SK-N-SH treated with all-trans-retinoic acid at 6 μM for 48 hours (cell line): ENCODE results near the gene ADAM15.

Source experiments
- ATAC-seq: fragments of 200-7000 bp; cut with Tn5 transposase; 3 replicates; pipeline ENCODE4 v1.9.1; 2020; ENCODE audit warnings: mild to moderate bottlenecking, moderate library complexity
- ARNTL ChIP-seq: fragments of 450-650 bp; formaldehyde crosslinking; IDR thresholded peaks from 2 replicates; pipeline ENCODE4 v1.5.0; 2020; ENCODE audit warnings: low read depth, mild to moderate bottlenecking, moderate library complexity, borderline replicate concordance
- CSDC2 ChIP-seq: fragments of 250-450 bp; sonication (Bioruptor Pico); IDR thresholded peaks from 2 replicates; pipeline ENCODE4 v1.5.0; 2020; ENCODE audit warnings: mild to moderate bottlenecking, moderate library complexity
- ESRRG ChIP-seq: fragments of 250-450 bp; sonication (Bioruptor Pico); IDR thresholded peaks from 2 replicates; pipeline ENCODE4 v1.6.1; 2021; ENCODE audit warnings: mild to moderate bottlenecking
- GLIS3 ChIP-seq: fragments of 250-450 bp; sonication (Bioruptor Pico); IDR thresholded peaks from 2 replicates; pipeline ENCODE4 v1.5.0; 2020; ENCODE audit warnings: mild to moderate bottlenecking, moderate library complexity
- ISL1 ChIP-seq: fragments of 250-450 bp; sonication (Bioruptor Pico); IDR thresholded peaks from 2 replicates; pipeline ENCODE4 v2.1.2; 2022; ENCODE audit warnings: mild to moderate bottlenecking, moderate library complexity
- OSR1 ChIP-seq: fragments of 250-450 bp; sonication (Bioruptor Pico); IDR thresholded peaks from 2 replicates; pipeline ENCODE4 v1.8.0; 2022; ENCODE audit warnings: moderate library complexity, mild to moderate bottlenecking, inconsistent platforms
- PPARA ChIP-seq: fragments of 250-450 bp; sonication (Bioruptor Pico); IDR thresholded peaks from 2 replicates; pipeline ENCODE4 v1.5.0; 2020; ENCODE audit warnings: mild to moderate bottlenecking, borderline replicate concordance
- RARB ChIP-seq: fragments of 250-450 bp; sonication (Bioruptor Pico); IDR thresholded peaks from 2 replicates; pipeline ENCODE4 v1.8.0; 2021; ENCODE audit warnings: mild to moderate bottlenecking, moderate library complexity
- SNAI2 ChIP-seq: fragments of 250-450 bp; sonication (Bioruptor Pico); IDR thresholded peaks from 2 replicates; pipeline ENCODE4 v1.5.0; 2020; ENCODE audit warnings: mild to moderate bottlenecking, moderate library complexity
- TCF4 ChIP-seq: fragments of 250-450 bp; sonication (Bioruptor Pico); IDR thresholded peaks from 2 replicates; pipeline ENCODE4 v1.8.0; 2021; ENCODE audit warnings: mild to moderate bottlenecking, moderate library complexity, borderline replicate concordance
- TOX ChIP-seq: fragments of 250-450 bp; sonication (Bioruptor Pico); IDR thresholded peaks from 2 replicates; pipeline ENCODE4 v1.8.0; 2021; ENCODE audit warnings: mild to moderate bottlenecking, moderate library complexity, borderline replicate concordance
- ZFP3 ChIP-seq: fragments of 250-450 bp; sonication (Bioruptor Pico); IDR thresholded peaks from 2 replicates; pipeline ENCODE4 v1.5.0; 2020; ENCODE audit warnings: mild to moderate bottlenecking, moderate library complexity
- ZFP30 ChIP-seq: fragments of 450-650 bp; formaldehyde crosslinking; IDR thresholded peaks from 2 replicates; pipeline ENCODE4 v1.5.0; 2022; ENCODE audit warnings: mild to moderate bottlenecking, moderate library complexity
- ZNF565 ChIP-seq: fragments of 450-650 bp; formaldehyde crosslinking; conservative IDR thresholded peaks from 2 replicates; pipeline ENCODE4 v1.5.0; 2020; ENCODE audit warnings: low read depth, mild to moderate bottlenecking, moderate library complexity
- ZNF70 ChIP-seq: fragments of 450-650 bp; formaldehyde crosslinking; IDR thresholded peaks from 2 replicates; pipeline ENCODE4 v1.5.0; 2020; ENCODE audit warnings: mild to moderate bottlenecking, moderate library complexity
- ZNF8 ChIP-seq: fragments of 450-650 bp; formaldehyde crosslinking; IDR thresholded peaks from 2 replicates; pipeline ENCODE4 v1.5.0; 2020; ENCODE audit warnings: mild to moderate bottlenecking, moderate library complexity
- TF ChIP-seq, protein P1 (sequence below): fragments of 250-450 bp; sonication (Bioruptor Pico); IDR thresholded peaks from 2 replicates; pipeline ENCODE4 v1.8.0; 2020; ENCODE audit warnings: mild to moderate bottlenecking, moderate library complexity, borderline replicate concordance
- TF ChIP-seq, protein P2 (sequence below): fragments of 250-450 bp; sonication (Bioruptor Pico); IDR thresholded peaks from 2 replicates; pipeline ENCODE4 v1.8.0; 2021; ENCODE audit warnings: low read depth, mild to moderate bottlenecking, moderate library complexity, borderline replicate concordance
- TF ChIP-seq, protein P3 (sequence below): fragments of 250-450 bp; sonication (Bioruptor Pico); IDR thresholded peaks from 2 replicates; pipeline ENCODE4 v1.5.1; 2021; ENCODE audit warnings: mild to moderate bottlenecking, moderate library complexity
- TF ChIP-seq, protein P4 (sequence below): fragments of 250-450 bp; sonication (Bioruptor Pico); IDR thresholded peaks from 2 replicates; pipeline ENCODE4 v1.5.0; 2020; ENCODE audit warnings: mild to moderate bottlenecking, moderate library complexity

ADAM15 gene

DNA sequence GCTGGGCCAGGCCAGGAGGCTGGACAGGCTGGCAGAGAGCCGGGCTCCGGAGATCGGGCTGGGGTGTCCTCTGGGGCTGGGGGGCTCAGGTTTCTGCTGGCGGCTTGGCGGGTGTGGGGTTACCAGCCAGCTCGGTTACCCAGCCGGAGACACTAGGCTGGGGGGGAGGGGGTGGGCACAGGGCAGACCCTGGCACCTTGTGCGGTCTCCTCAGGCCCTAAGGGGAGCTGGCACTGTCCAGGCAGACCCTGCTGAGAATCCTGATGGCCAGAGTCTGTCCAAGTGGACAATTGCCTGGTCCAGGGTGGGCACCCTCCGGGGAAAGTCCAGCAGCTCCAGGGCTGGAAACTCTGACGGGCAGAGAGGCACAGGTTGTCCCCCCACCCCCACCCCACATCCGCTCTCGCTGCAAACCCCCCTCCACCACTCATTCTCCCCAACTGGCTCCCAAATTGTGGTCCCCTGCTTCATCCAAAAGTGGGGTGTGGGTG lies 41.9 kb upstream of the ADAM15 start:
- ATAC-seq, result no peak
- TF ChIP-seq ZNF8, result no peak
- TF ChIP-seq PPARA (CRISPR knock-in tag), result no peak

DNA sequence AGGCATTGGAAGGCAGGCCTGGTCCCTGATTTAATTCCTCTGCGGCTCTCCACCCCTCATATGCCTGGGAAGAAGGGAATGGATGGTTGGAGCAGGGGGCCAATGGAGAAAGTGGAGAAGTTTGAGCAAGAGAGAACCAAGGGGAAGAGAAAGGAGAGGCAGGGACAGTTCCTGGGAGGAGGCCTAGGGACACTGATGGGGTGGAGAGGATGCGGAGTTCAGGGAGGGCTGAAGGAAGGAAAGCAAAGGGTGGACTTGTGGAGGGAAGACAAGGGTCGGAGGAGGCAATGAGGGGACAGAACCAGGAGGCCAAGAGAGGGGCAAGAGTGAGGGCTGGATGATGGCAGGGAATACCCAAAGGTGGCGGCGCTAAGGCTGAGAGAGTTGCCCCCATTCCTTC lies 41.4 kb upstream of the ADAM15 start:
- TF ChIP-seq ZFP30 (CRISPR knock-in tag) (no peak), ARNTL (CRISPR knock-in tag) (no peak), ZFP3 (no peak), OSR1 (CRISPR knock-in tag) (no peak), GLIS3 (no peak), TCF4 (CRISPR knock-in tag) (no peak), CSDC2 (no peak), ZNF565 (CRISPR knock-in tag) (no peak), ZNF8 (no peak), RARB (CRISPR knock-in tag) (no peak), SNAI2 (CRISPR knock-in tag) (no peak), ESRRG (CRISPR knock-in tag) (no peak)
- TF ChIP-seq, protein P1, sequence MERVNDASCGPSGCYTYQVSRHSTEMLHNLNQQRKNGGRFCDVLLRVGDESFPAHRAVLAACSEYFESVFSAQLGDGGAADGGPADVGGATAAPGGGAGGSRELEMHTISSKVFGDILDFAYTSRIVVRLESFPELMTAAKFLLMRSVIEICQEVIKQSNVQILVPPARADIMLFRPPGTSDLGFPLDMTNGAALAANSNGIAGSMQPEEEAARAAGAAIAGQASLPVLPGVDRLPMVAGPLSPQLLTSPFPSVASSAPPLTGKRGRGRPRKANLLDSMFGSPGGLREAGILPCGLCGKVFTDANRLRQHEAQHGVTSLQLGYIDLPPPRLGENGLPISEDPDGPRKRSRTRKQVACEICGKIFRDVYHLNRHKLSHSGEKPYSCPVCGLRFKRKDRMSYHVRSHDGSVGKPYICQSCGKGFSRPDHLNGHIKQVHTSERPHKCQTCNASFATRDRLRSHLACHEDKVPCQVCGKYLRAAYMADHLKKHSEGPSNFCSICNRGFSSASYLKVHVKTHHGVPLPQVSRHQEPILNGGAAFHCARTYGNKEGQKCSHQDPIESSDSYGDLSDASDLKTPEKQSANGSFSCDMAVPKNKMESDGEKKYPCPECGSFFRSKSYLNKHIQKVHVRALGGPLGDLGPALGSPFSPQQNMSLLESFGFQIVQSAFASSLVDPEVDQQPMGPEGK (CRISPR knock-in tag), result no peak
- no peak for ATAC-seq

DNA sequence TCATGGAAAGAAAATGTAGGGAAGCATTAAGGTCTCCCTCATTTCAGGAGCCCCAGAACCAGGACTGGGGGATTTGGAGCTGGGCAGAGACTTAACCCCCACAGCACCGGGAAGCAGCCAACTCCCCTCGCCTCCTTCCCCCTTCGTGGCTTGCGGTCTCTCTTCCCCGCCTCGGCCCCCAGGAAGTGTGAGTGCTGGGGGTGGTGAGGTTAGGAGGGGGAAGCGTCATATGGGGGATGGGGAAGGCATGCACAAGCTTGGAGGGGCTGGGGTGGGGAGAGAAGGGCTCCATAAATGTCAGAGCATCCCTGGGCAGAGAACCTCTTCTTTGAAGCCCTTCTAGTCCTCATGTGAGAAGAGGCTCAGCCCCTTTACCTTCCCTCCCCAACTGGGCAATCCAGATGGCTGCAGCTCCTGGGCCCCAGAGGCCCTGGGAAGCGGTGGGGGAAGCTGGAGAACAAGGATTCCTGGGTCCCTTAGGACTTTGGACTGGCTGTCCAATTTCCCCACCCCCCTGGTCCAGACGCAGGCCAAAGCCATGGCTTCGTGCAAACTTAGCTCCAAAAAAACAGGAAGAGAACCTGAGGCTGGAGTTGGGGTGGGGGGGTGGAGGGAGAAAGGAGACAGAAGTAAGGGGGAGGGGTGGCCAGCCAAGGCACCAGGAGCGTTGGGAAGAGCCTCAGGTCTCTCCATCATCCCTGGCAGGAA lies 40.8 kb upstream of the ADAM15 start:
- ATAC-seq, result no peak
- TF ChIP-seq, protein P2, sequence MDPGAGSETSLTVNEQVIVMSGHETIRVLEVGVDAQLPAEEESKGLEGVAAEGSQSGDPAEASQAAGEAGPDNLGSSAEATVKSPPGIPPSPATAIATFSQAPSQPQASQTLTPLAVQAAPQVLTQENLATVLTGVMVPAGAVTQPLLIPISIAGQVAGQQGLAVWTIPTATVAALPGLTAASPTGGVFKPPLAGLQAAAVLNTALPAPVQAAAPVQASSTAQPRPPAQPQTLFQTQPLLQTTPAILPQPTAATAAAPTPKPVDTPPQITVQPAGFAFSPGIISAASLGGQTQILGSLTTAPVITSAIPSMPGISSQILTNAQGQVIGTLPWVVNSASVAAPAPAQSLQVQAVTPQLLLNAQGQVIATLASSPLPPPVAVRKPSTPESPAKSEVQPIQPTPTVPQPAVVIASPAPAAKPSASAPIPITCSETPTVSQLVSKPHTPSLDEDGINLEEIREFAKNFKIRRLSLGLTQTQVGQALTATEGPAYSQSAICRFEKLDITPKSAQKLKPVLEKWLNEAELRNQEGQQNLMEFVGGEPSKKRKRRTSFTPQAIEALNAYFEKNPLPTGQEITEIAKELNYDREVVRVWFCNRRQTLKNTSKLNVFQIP (CRISPR knock-in tag), result no peak
- TF ChIP-seq ESRRG (CRISPR knock-in tag) (no peak), RARB (CRISPR knock-in tag) (no peak), OSR1 (CRISPR knock-in tag) (no peak), ISL1 (CRISPR knock-in tag) (no peak), GLIS3 (no peak), ZNF70 (CRISPR knock-in tag) (no peak), CSDC2 (no peak), ZFP30 (CRISPR knock-in tag) (no peak), SNAI2 (CRISPR knock-in tag) (no peak)
- TF ChIP-seq, protein P3, sequence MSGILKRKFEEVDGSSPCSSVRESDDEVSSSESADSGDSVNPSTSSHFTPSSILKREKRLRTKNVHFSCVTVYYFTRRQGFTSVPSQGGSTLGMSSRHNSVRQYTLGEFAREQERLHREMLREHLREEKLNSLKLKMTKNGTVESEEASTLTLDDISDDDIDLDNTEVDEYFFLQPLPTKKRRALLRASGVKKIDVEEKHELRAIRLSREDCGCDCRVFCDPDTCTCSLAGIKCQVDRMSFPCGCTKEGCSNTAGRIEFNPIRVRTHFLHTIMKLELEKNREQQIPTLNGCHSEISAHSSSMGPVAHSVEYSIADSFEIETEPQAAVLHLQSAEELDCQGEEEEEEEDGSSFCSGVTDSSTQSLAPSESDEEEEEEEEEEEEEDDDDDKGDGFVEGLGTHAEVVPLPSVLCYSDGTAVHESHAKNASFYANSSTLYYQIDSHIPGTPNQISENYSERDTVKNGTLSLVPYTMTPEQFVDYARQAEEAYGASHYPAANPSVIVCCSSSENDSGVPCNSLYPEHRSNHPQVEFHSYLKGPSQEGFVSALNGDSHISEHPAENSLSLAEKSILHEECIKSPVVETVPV (CRISPR knock-in tag), result no peak

DNA sequence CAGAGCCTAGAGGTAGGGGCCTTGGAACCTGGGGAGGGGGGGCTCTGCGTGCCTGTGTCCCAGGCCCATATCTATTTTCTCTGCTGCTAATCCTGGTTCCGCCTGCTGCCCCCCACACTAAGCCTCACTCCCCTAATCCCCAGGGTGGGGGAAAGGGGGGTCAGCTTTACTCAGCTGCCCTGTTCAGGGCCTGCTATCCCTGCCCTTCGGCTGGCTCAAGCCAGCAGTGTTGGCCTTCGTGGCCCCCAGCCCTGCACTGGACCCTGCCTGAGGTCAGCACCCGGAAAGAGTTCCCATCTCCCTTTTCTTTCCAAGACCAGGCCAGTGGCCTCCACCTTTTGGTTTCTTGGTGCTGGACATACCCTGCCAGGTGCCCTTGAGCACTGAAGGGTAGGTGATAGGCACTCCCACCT lies 40.1 kb upstream of the ADAM15 start:
- ATAC-seq, result no peak
- TF ChIP-seq CSDC2, result no peak

DNA sequence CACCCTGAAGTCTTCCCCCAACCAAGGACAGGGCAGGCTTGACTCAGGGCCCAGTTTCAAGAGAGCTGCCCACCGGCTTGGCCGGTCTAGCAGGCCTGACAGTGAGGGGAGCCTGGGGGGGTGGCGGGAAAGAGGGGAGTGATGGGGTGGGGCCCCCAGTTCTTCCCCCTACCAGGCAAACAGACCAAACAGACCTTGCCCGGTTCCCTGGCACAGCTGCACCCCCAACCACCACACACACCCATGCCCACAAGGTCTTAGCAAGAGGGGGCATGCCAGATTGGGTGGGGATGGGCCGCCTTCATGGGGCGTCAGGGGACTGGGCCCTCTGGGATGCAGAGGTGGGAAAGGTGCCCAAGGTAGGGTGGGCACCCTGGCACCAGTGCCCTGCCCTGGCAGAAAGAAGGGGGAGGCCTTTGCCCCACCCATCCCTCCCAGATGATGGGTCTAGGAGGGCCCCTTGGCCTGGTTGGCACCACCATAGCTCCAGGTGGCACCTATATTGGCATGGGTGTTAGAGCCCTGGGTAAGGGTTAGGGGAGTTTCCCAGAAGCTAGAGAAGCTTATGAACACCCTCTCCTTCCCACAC lies 39.6 kb upstream of the ADAM15 start:
- ATAC-seq, result no peak
- TF ChIP-seq, protein P4, sequence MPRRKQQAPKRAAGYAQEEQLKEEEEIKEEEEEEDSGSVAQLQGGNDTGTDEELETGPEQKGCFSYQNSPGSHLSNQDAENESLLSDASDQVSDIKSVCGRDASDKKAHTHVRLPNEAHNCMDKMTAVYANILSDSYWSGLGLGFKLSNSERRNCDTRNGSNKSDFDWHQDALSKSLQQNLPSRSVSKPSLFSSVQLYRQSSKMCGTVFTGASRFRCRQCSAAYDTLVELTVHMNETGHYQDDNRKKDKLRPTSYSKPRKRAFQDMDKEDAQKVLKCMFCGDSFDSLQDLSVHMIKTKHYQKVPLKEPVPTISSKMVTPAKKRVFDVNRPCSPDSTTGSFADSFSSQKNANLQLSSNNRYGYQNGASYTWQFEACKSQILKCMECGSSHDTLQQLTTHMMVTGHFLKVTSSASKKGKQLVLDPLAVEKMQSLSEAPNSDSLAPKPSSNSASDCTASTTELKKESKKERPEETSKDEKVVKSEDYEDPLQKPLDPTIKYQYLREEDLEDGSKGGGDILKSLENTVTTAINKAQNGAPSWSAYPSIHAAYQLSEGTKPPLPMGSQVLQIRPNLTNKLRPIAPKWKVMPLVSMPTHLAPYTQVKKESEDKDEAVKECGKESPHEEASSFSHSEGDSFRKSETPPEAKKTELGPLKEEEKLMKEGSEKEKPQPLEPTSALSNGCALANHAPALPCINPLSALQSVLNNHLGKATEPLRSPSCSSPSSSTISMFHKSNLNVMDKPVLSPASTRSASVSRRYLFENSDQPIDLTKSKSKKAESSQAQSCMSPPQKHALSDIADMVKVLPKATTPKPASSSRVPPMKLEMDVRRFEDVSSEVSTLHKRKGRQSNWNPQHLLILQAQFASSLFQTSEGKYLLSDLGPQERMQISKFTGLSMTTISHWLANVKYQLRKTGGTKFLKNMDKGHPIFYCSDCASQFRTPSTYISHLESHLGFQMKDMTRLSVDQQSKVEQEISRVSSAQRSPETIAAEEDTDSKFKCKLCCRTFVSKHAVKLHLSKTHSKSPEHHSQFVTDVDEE (CRISPR knock-in tag), result no peak
- TF ChIP-seq TOX (CRISPR knock-in tag) (no peak), ARNTL (CRISPR knock-in tag) (no peak), GLIS3 (no peak)
- TF ChIP-seq, protein P2 (CRISPR knock-in tag), result no peak
